GM10847 (cell line): Measurements from ENCODE around the gene KDM4F.
A peak's percentile ranks its signal among the peaks of the same experiment; 100 is the strongest.

Source experiments
- POLR2A ChIP-seq: IDR thresholded peaks from 2 replicates; pipeline ENCODE4 v1.6.1; 2011; ENCODE audit not compliant: insufficient read length; ENCODE audit errors: extremely low read depth

The KDM4F gene

GRCh38 chr11:95084509-95084908 lies 35.3 kb downstream of the KDM4F start:
- TF ChIP-seq POLR2A = no peak

GRCh38 chr11:95085117-95085816 lies 36.0 kb downstream of the KDM4F start:
- no peak for TF ChIP-seq POLR2A

GRCh38 chr11:95086151-95086550 lies 36.9 kb downstream of the KDM4F start:
- TF ChIP-seq POLR2A = no peak

- TF ChIP-seq POLR2A = no peak
These were observed 37.8 kb downstream of the KDM4F start for GRCh38 chr11:95086836-95087570.

- no peak for TF ChIP-seq POLR2A
These were observed 39.9 kb downstream of the KDM4F start for GRCh38 chr11:95088946-95089619.

- peak; percentile 90 for TF ChIP-seq POLR2A
These were observed 40.7 kb downstream of the KDM4F start, which contains the start of gene ENDOD1 for GRCh38 chr11:95089620-95090542. Gene ENDOD1 (plus strand): TSS chr11:95089846. CDS start chr11:95089928, 82 bp downstream.

GRCh38 chr11:95091663-95092180 lies 42.5 kb downstream of the KDM4F start:
- TF ChIP-seq POLR2A = no peak

GRCh38 chr11:95092549-95093324 lies 43.5 kb downstream of the KDM4F start:
- TF ChIP-seq POLR2A = no peak

- TF ChIP-seq POLR2A = no peak
These were observed 44.3 kb downstream of the KDM4F start for GRCh38 chr11:95093548-95093947.

- no peak for TF ChIP-seq POLR2A
These were observed 46.8 kb downstream of the KDM4F start for GRCh38 chr11:95095858-95096587.

GRCh38 chr11:95097209-95097608 lies 48.0 kb downstream of the KDM4F start:
- no peak for TF ChIP-seq POLR2A

- no peak for TF ChIP-seq POLR2A
These were observed 49.6 kb downstream of the KDM4F start for GRCh38 chr11:95098826-95099225.

GRCh38 chr11:95100191-95100648 lies 51.0 kb downstream of the KDM4F start:
- TF ChIP-seq POLR2A = no peak
